H1 (cell line): ENCODE data around the gene OXSM. TPM values are rescaled to one million over a fixed set of nuclear protein-coding genes. Genes with fewer than 3 reads are reported as not detected.

Source experiments
- CTCF ChIA-PET: fragments of 300-600 bp; sonication (Branson Sonifier 250); formaldehyde crosslinking; loops from one replicate; lab custom pipeline; 2021; ENCODE audit not compliant: partially characterized antibody; lab: Charles Lee
- POLR2A ChIA-PET: fragments of 300-600 bp; sonication (Branson Sonifier 250); formaldehyde crosslinking; loops from one replicate; lab custom pipeline; 2021; ENCODE audit warnings: inconsistent platforms; ENCODE audit not compliant: partially characterized antibody; lab: Charles Lee
- DNase-seq, 2 experiments: peaks; one replicate each; pipeline versions ENCODE4 v3.0.0 to v3.0.0-alpha.2; 2010 to 2022; ENCODE audit warnings: low spot score in 2 of 2, low read depth in 1 of 2, mixed read lengths in 1 of 2
- FAIRE-seq: peaks from 2 replicates; lab custom pipeline; 2011; peaks lifted over from hg19 to GRCh38; lab: Jason Lieb, UNC
- H2AFZ ChIP-seq: 2 replicates; pipeline ENCODE4 v1.8.1; 2012; ENCODE audit warnings: low read length, inconsistent platforms
- H2AK5ac ChIP-seq: 2 replicates; pipeline ENCODE4 v1.6.1; 2013; ENCODE audit warnings: low read depth, low read length
- H2BK120ac ChIP-seq: replicated peaks from 2 replicates; pipeline ENCODE3; 2013; ENCODE audit warnings: low read depth, low read length, inconsistent platforms
- H2BK12ac ChIP-seq: 2 replicates; pipeline ENCODE4 v1.6.1; 2013; ENCODE audit warnings: low read depth, low read length
- H2BK15ac ChIP-seq: 2 replicates; pipeline ENCODE4 v1.6.1; 2013; ENCODE audit warnings: low read length
- H2BK20ac ChIP-seq: 2 replicates; pipeline ENCODE4 v1.6.1; 2013; ENCODE audit warnings: low read length
- H2BK5ac ChIP-seq: 2 replicates; pipeline ENCODE4 v1.6.1; 2013; ENCODE audit warnings: low read depth, low read length
- H3K14ac ChIP-seq: 2 replicates; pipeline ENCODE4 v1.6.1; 2013; ENCODE audit warnings: inconsistent platforms; ENCODE audit not compliant: insufficient read length
- H3K18ac ChIP-seq: 2 replicates; pipeline ENCODE4 v1.6.1; 2013; ENCODE audit warnings: low read length; ENCODE audit errors: extremely low read depth
- H3K23ac ChIP-seq: 2 replicates; pipeline ENCODE4 v1.6.1; 2013; ENCODE audit warnings: inconsistent platforms; ENCODE audit not compliant: insufficient read length
- H3K23me2 ChIP-seq: 2 replicates; pipeline ENCODE4 v1.6.1; 2013; ENCODE audit warnings: low read depth, low read length
- H3K27ac ChIP-seq: 2 replicates; pipeline ENCODE4 v1.6.1; 2011; ENCODE audit warnings: low read depth, low read length, inconsistent platforms
- H3K27me3 ChIP-seq, 4 experiments: replicated peaks in 1 of 4; 1 replicate in 1 of 4; 2 replicates in 3 of 4; pipeline versions ENCODE4 v1.6.1 to v1.8.1; 2011 to 2013; ENCODE audit warnings: low read length in 3 of 4, mild to moderate bottlenecking in 3 of 4, inconsistent platforms in 2 of 4, mixed read lengths in 2 of 4, moderate library complexity in 1 of 4; ENCODE audit not compliant: control insufficient read depth in 3 of 4, insufficient read depth in 3 of 4; ENCODE audit errors: extremely low read depth in 1 of 4
- H3K36me3 ChIP-seq, 4 experiments: 2 replicates each; pipeline versions ENCODE4 v1.6.1 to v1.8.1; 2011 to 2013; ENCODE audit warnings: mild to moderate bottlenecking in 4 of 4, low read length in 3 of 4, moderate library complexity in 2 of 4, control low read depth in 1 of 4, inconsistent platforms in 1 of 4; ENCODE audit not compliant: insufficient read depth in 4 of 4, control insufficient read depth in 2 of 4
- H3K4ac ChIP-seq: replicated peaks from 2 replicates; pipeline ENCODE3; 2013; ENCODE audit warnings: low read length, low read depth, mixed read lengths, inconsistent platforms; ENCODE audit not compliant: insufficient read length
- H3K4me1 ChIP-seq, 4 experiments: replicated peaks in 1 of 4; 1 replicate in 1 of 4; 2 replicates in 3 of 4; pipeline versions ENCODE4 v1.6.1 to v1.8.1; 2011 to 2013; ENCODE audit warnings: low read length in 3 of 4, inconsistent platforms in 2 of 4, mixed read lengths in 1 of 4; ENCODE audit not compliant: insufficient read depth in 4 of 4, control insufficient read depth in 3 of 4
- H3K4me2 ChIP-seq, 2 experiments: 2 replicates each; pipeline versions ENCODE4 v1.6.1 to v1.8.1; 2011 to 2013; ENCODE audit warnings: low read depth in 2 of 2, low read length in 2 of 2, control low read depth in 1 of 2, inconsistent platforms in 1 of 2, mild to moderate bottlenecking in 1 of 2; ENCODE audit not compliant: insufficient read depth in 1 of 2
- H3K4me3 ChIP-seq, 4 experiments: fragments of 200-600, 300-600 bp in 1 of 4; sonication (generic), shearing (Covaris generic), sonication (Bioruptor Twin) in 1 of 4; 2 replicates each; pipeline versions ENCODE4 v1.5.1 to v1.8.1; 2011 to 2016; ENCODE audit warnings: low read length in 4 of 4, low read depth in 3 of 4, control low read depth in 2 of 4, inconsistent platforms in 2 of 4, mild to moderate bottlenecking in 2 of 4, mixed read lengths in 1 of 4, moderate library complexity in 1 of 4; ENCODE audit not compliant: insufficient read depth in 2 of 4; ENCODE audit errors: extremely low read depth in 1 of 4
- H3K56ac ChIP-seq: replicated peaks from 2 replicates; pipeline ENCODE3; 2013; ENCODE audit warnings: low read depth, mild to moderate bottlenecking, mixed read lengths, low read length, inconsistent platforms; ENCODE audit not compliant: insufficient read length
- H3K79me1 ChIP-seq: 2 replicates; pipeline ENCODE4 v1.6.1; 2013; ENCODE audit warnings: low read depth, low read length, control low read depth
- H3K79me2 ChIP-seq, 2 experiments: 2 replicates each; pipeline versions ENCODE4 v1.6.1 to v1.8.1; 2012 to 2013; ENCODE audit warnings: low read length in 2 of 2, mild to moderate bottlenecking in 2 of 2, inconsistent platforms in 1 of 2; ENCODE audit not compliant: insufficient read depth in 2 of 2, control insufficient read depth in 1 of 2
- H3K9ac ChIP-seq, 4 experiments: replicated peaks in 1 of 4; 1 replicate in 1 of 4; 2 replicates in 3 of 4; pipeline versions ENCODE4 v1.6.1 to v1.8.1; 2011 to 2013; ENCODE audit warnings: low read depth in 3 of 4, low read length in 3 of 4, control low read depth in 2 of 4, mild to moderate bottlenecking in 2 of 4, moderate library complexity in 2 of 4, inconsistent platforms in 1 of 4; ENCODE audit errors: extremely low read depth in 1 of 4
- H3K9me3 ChIP-seq, 2 experiments: 2 replicates each; pipeline versions ENCODE4 v1.6.1 to v1.8.1; 2012 to 2013; ENCODE audit warnings: mild to moderate bottlenecking in 2 of 2, moderate library complexity in 2 of 2, control low read depth in 1 of 2, inconsistent platforms in 1 of 2, low read depth in 1 of 2, low read length in 1 of 2, mixed read lengths in 1 of 2; ENCODE audit not compliant: insufficient read depth in 2 of 2
- H4K20me1 ChIP-seq, 2 experiments: replicated peaks in 1 of 2; 2 replicates each; pipeline versions ENCODE3 to v1.8.1; 2011 to 2013; ENCODE audit warnings: inconsistent platforms in 2 of 2, low read length in 2 of 2, mild to moderate bottlenecking in 1 of 2; ENCODE audit not compliant: insufficient read depth in 2 of 2, control insufficient read depth in 1 of 2
- H4K5ac ChIP-seq: 2 replicates; pipeline ENCODE4 v1.6.1; 2013; ENCODE audit warnings: low read length, low read depth, mixed read lengths, inconsistent platforms; ENCODE audit not compliant: insufficient read length
- H4K8ac ChIP-seq: 2 replicates; pipeline ENCODE4 v1.8.0; 2013; ENCODE audit warnings: mild to moderate bottlenecking, moderate library complexity, low read length, inconsistent platforms; ENCODE audit not compliant: insufficient read depth; ENCODE audit errors: extremely low read depth
- H4K91ac ChIP-seq: replicated peaks from 2 replicates; pipeline ENCODE3; 2013; ENCODE audit warnings: low read length, mixed read lengths, inconsistent platforms; ENCODE audit not compliant: insufficient read length
- CEBPB ChIP-seq: IDR thresholded peaks from 2 replicates; pipeline ENCODE4 v1.6.1; 2012; ENCODE audit warnings: low read depth, low read length
- GABPA ChIP-seq: IDR thresholded peaks from 2 replicates; pipeline ENCODE4 v1.6.1; 2011; ENCODE audit warnings: mild to moderate bottlenecking, low read length, moderate library complexity, borderline replicate concordance; ENCODE audit not compliant: insufficient read depth
- HDAC6 ChIP-seq: IDR thresholded peaks from one replicate; pipeline ENCODE4 v1.7.1; 2012; ENCODE audit warnings: low read depth, mild to moderate bottlenecking, inconsistent platforms, low read length, moderate library complexity
- MAFK ChIP-seq: IDR thresholded peaks from 2 replicates; pipeline ENCODE4 v1.6.1; 2012; ENCODE audit warnings: low read depth, mild to moderate bottlenecking, improper control_type of control experiment, low read length
- POLR2AphosphoS5 ChIP-seq: IDR thresholded peaks from 2 replicates; pipeline ENCODE4 v1.6.1; 2011; ENCODE audit warnings: low read depth, low read length
- RAD21 ChIP-seq, 2 experiments: IDR thresholded peaks in 1 of 2; conservative IDR thresholded peaks in 1 of 2; 2 replicates each; pipeline ENCODE4 v1.6.1; 2011; ENCODE audit warnings: low read depth in 2 of 2, low read length in 2 of 2, improper control_type of control experiment in 1 of 2, inconsistent platforms in 1 of 2, mild to moderate bottlenecking in 1 of 2, moderate library complexity in 1 of 2
- SP1 ChIP-seq: IDR thresholded peaks from 2 replicates; pipeline ENCODE4 v1.6.1; 2011; ENCODE audit warnings: low read depth, low read length
- TAF7 ChIP-seq: optimal IDR thresholded peaks from 2 replicates; pipeline ENCODE3; 2011; ENCODE audit warnings: low read depth, mild to moderate bottlenecking, inconsistent platforms, low read length, moderate library complexity, borderline replicate concordance
- TCF12 ChIP-seq: IDR thresholded peaks from 2 replicates; pipeline ENCODE4 v1.6.1; 2011; ENCODE audit warnings: low read depth, mild to moderate bottlenecking, low read length
- TEAD4 ChIP-seq: IDR thresholded peaks from 2 replicates; pipeline ENCODE4 v1.6.1; 2012; ENCODE audit warnings: low read depth, low read length, inconsistent platforms, mixed read lengths
- WGBS, 2 experiments: shearing (Covaris generic) in 1 of 2; methylation state at CpG; one replicate each; pipeline versions ENCODE4 v1.1.6 to v1.1.7; 2013 to 2015; ENCODE audit warnings: low lambda C conversion rate in 2 of 2, mixed read lengths in 2 of 2, inconsistent platforms in 1 of 2, low coverage in 1 of 2, missing lambda C conversion rate in 1 of 2; ENCODE audit not compliant: insufficient replicate concordance in 2 of 2, insufficient coverage in 1 of 2, insufficient read length in 1 of 2; ENCODE audit errors: extremely low coverage in 1 of 2, missing lambda C conversion rate in 1 of 2; 5-methylcytosine and 5-hydroxymethylcytosine counted together
- polyA plus RNA-seq, 7 experiments: library from polyadenylated mRNA; depleted of rRNA in 3 of 7; stranded (reverse) in 5 of 7; unstranded in 2 of 7; fragments of >200 nt in 5 of 7; fragments of 200-250 nt in 2 of 7; gene quantifications; 1 replicate in 5 of 7; 2 replicates in 1 of 7; 4 replicates in 1 of 7; pipeline versions ENCODE4 v1.2.1 to v1.2.3, GENCODE V29; 2011 to 2013; ENCODE audit warnings: missing spikeins in 2 of 7, mixed read lengths in 2 of 7
- total RNA-seq: library from RNA; stranded (reverse); fragmentation: NEBNext Ultra II Directional; extraction: Animal tissue kit (Norgen Biotek cat#: 25700); gene quantifications from 2 replicates; pipeline ENCODE4 v1.2.1, GENCODE V29; 2021

OXSM gene
- total and polyA plus RNA-seq, 2 of the 8 experiments (the other 6 are each of a cell fraction or from before 2014, with no cell fraction given), result 1.3 to 2.2 TPM

GRCh38 chr3:25781145-25781757 is 8.6 kb upstream of the OXSM start:
- Histone ChIP-seq H3K4me1 (peaks cover 0 to 5% (median 1%) of the 10 kb centered on the region in 4 experiments; a peak in 2 of 7 replicates), H4K5ac (no peak overlapping the region), H2AK5ac (no peak overlapping the region), H3K79me1 (no peaks in the 10 kb centered on the region), H2BK15ac (no peak overlapping the region), H2AFZ (no peak overlapping the region), H3K79me2 (peaks cover 0 to 20% of the 10 kb centered on the region in 2 experiments; a peak in 2 of 4 replicates), H2BK120ac (no peak overlapping the region), H3K27ac (no peak overlapping the region), H4K8ac (no peak overlapping the region), H3K9me3 (no peaks in the 10 kb centered on the region), H3K4me3 (no peak overlapping the region), H2BK5ac (no peak overlapping the region), H3K36me3 (peaks cover 0 to 10% (median 4%) of the 10 kb centered on the region in 4 experiments; a peak in 7 of 8 replicates), H3K18ac (no peak overlapping the region), H3K27me3 (no peaks in the 10 kb centered on the region; a peak in 2 of 7 replicates), H2BK20ac (no peak overlapping the region), H3K23ac (no peak overlapping the region), H3K4ac (no peak overlapping the region), H3K14ac (no peak overlapping the region), H4K91ac (no peak overlapping the region), H3K4me2 (peak overlapping the region in 1 of 2 experiments; percentile 86; a peak in 1 of 4 replicates), H4K20me1 (no peaks in the 10 kb centered on the region), H3K56ac (no peak overlapping the region), H3K23me2 (peaks cover 10% of the 10 kb centered on the region; the same call in 1 of the 2 replicates), H2BK12ac (no peak overlapping the region), H3K9ac (no peak overlapping the region)
- WGBS, 2 experiments, result 94% methylated on average over 11 of the region's 11 CpGs; no CpG with 5 or more reads in 1 of the 2 experiments
- ChIA-PET CTCF (no interaction called here), POLR2A (interaction anchor here (1.5 to 2.1 kb wide), 3 partner anchors 9 to 103 kb away, joined by 3 to 6 read pairs (median 3); partner anchors contain the start of gene OXSM)
- FAIRE-seq (no peak), DNase-seq (no peak)
- TF ChIP-seq MAFK (no peak), GABPA (no peak), HDAC6 (no peak), TCF12 (no peak), TAF7 (no peak), POLR2AphosphoS5 (no peak), RAD21 (IDR thresholded peaks at IDR 0.05 in 1 of 2, conservative IDR thresholded peaks at IDR 0.05 in 1 of 2; ENCODE audit: low read depth in 2 of 2, low read length in 2 of 2) (no peak), SP1 (no peak), TEAD4 (no peak), CEBPB (no peak)
